GM12878 (cell line): ENCODE measurements around the gene ZNRF3.

Source experiments
- ASH2L ChIP-seq: fragments of 300-600, 200-600 bp; sonication (generic); IDR thresholded peaks from 2 replicates; pipeline ENCODE4 v1.6.1; 2017; ENCODE audit warnings: low read depth, mild to moderate bottlenecking, borderline replicate concordance
- HDAC6 ChIP-seq: fragments of 200-600 bp; sonication (generic); IDR thresholded peaks from one replicate; pipeline ENCODE4 v1.8.0; 2017; ENCODE audit warnings: antibody characterized with exemption; ENCODE audit not compliant: unreplicated experiment
- TF ChIP-seq, protein P1 (sequence below), 3 experiments: IDR thresholded peaks in 2 of 3; conservative IDR thresholded peaks in 1 of 3; 2 replicates each; pipeline ENCODE4 v1.5.1; 2011; ENCODE audit warnings: low read depth in 3 of 3, low read length in 3 of 3, mild to moderate bottlenecking in 3 of 3, control low read depth in 2 of 3, moderate library complexity in 2 of 3, inconsistent platforms in 1 of 3, mixed read lengths in 1 of 3; ENCODE audit not compliant: control insufficient read depth in 2 of 3, insufficient read depth in 1 of 3; ENCODE audit errors: extremely low read depth in 1 of 3
- TF ChIP-seq, protein P2 (sequence below): fragments of 450-650 bp; IDR thresholded peaks from 2 replicates; pipeline ENCODE4 v1.6.1; 2017; ENCODE audit warnings: antibody characterized with exemption, mild to moderate bottlenecking, moderate library complexity

DNA sequence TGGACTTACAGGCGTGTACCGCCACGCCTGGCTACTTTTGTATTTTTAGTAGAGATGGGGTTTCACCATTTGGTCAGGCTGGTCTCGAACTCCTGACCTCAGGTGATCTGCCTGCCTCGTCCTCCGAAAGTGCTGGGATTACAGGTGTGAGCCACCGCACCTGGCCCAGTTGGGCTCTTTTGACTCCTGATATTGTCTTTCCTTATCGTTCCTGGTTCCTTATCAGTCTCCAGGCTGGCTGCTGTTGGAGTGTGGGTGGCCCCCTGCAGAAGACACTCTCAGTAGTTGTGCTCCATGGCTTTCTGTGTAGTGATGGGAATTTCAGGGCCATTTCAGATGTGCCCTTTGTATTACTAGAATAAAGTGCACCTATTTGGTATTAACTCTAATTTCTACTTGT, 123.0 kb downstream of the ZNRF3 start:
- TF ChIP-seq, protein P1, sequence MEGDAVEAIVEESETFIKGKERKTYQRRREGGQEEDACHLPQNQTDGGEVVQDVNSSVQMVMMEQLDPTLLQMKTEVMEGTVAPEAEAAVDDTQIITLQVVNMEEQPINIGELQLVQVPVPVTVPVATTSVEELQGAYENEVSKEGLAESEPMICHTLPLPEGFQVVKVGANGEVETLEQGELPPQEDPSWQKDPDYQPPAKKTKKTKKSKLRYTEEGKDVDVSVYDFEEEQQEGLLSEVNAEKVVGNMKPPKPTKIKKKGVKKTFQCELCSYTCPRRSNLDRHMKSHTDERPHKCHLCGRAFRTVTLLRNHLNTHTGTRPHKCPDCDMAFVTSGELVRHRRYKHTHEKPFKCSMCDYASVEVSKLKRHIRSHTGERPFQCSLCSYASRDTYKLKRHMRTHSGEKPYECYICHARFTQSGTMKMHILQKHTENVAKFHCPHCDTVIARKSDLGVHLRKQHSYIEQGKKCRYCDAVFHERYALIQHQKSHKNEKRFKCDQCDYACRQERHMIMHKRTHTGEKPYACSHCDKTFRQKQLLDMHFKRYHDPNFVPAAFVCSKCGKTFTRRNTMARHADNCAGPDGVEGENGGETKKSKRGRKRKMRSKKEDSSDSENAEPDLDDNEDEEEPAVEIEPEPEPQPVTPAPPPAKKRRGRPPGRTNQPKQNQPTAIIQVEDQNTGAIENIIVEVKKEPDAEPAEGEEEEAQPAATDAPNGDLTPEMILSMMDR (IDR thresholded peaks at IDR 0.05 in 2 of 3, conservative IDR thresholded peaks at IDR 0.05 in 1 of 3; ENCODE audit: control insufficient read depth in 2 of 3, extremely low read depth in 1 of 3, insufficient read depth in 1 of 3, low read depth in 3 of 3, low read length in 3 of 3) = no peak
- TF ChIP-seq HDAC6 = no peak
- TF ChIP-seq, protein P2, sequence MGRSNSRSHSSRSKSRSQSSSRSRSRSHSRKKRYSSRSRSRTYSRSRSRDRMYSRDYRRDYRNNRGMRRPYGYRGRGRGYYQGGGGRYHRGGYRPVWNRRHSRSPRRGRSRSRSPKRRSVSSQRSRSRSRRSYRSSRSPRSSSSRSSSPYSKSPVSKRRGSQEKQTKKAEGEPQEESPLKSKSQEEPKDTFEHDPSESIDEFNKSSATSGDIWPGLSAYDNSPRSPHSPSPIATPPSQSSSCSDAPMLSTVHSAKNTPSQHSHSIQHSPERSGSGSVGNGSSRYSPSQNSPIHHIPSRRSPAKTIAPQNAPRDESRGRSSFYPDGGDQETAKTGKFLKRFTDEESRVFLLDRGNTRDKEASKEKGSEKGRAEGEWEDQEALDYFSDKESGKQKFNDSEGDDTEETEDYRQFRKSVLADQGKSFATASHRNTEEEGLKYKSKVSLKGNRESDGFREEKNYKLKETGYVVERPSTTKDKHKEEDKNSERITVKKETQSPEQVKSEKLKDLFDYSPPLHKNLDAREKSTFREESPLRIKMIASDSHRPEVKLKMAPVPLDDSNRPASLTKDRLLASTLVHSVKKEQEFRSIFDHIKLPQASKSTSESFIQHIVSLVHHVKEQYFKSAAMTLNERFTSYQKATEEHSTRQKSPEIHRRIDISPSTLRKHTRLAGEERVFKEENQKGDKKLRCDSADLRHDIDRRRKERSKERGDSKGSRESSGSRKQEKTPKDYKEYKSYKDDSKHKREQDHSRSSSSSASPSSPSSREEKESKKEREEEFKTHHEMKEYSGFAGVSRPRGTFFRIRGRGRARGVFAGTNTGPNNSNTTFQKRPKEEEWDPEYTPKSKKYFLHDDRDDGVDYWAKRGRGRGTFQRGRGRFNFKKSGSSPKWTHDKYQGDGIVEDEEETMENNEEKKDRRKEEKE = no peak
- no peak for TF ChIP-seq ASH2L
